ACC112 (cell line): Measurements from ENCODE around the gene IDUA.

Experiments
- H2AFZ ChIP-seq: fragments of 200-600 bp; sonication (generic); one replicate; pipeline ENCODE4 v1.6.0; 2017; ENCODE audit warnings: antibody characterized with exemption, low read length; ENCODE audit not compliant: unreplicated experiment
- H3K27ac ChIP-seq: fragments of 200-600 bp; sonication (generic); 2 replicates; pipeline ENCODE4 v1.5.1; 2014; ENCODE audit warnings: low read depth, mild to moderate bottlenecking, antibody characterized with exemption, low read length, moderate library complexity
- H3K27me3 ChIP-seq: fragments of 200-600 bp; sonication (generic); 2 replicates; pipeline ENCODE4 v1.6.1; 2014; ENCODE audit warnings: mild to moderate bottlenecking, antibody characterized with exemption, low read length, moderate library complexity, mixed read lengths; ENCODE audit not compliant: insufficient read depth
- H3K36me3 ChIP-seq: fragments of 200-600 bp; sonication (generic); 2 replicates; pipeline ENCODE4 v1.6.1; 2016; ENCODE audit warnings: mild to moderate bottlenecking, antibody characterized with exemption, low read length, moderate library complexity, mixed read lengths; ENCODE audit not compliant: insufficient read depth
- H3K4me1 ChIP-seq: fragments of 200-600 bp; sonication (generic); one replicate; pipeline ENCODE4 v1.6.1; 2016; ENCODE audit warnings: low read length, mixed read lengths; ENCODE audit not compliant: insufficient read depth, unreplicated experiment, control insufficient read depth
- H3K4me3 ChIP-seq: fragments of 200-600 bp; sonication (generic); 2 replicates; pipeline ENCODE4 v1.5.1; 2014; ENCODE audit warnings: mild to moderate bottlenecking, low read depth, low read length
- H3K79me2 ChIP-seq: fragments of 200-600 bp; sonication (generic); one replicate; pipeline ENCODE4 v1.6.0; 2016; ENCODE audit warnings: low read length; ENCODE audit not compliant: control insufficient read depth, unreplicated experiment, insufficient read depth

Gene IDUA

GRCh38 chr4:950136-951020, 36.5 kb upstream of the IDUA start:
- H3K79me2 ChIP-seq = no peaks in the 10 kb centered on the region
- H3K27me3 ChIP-seq = no peaks in the 10 kb centered on the region
- H3K4me1 ChIP-seq = no peaks in the 10 kb centered on the region
- no peak overlapping the region for H3K27ac ChIP-seq
- no peak overlapping the region for H3K4me3 ChIP-seq
- no peak overlapping the region for H2AFZ ChIP-seq
- no peaks in the 10 kb centered on the region for H3K36me3 ChIP-seq

- Histone ChIP-seq H3K4me3 (no peak overlapping the region), H3K36me3 (no peaks in the 10 kb centered on the region), H3K4me1 (no peaks in the 10 kb centered on the region), H2AFZ (no peak overlapping the region), H3K79me2 (no peaks in the 10 kb centered on the region), H3K27me3 (no peaks in the 10 kb centered on the region), H3K27ac (no peak overlapping the region)
These were observed 35.7 kb upstream of the IDUA start for GRCh38 chr4:951186-951585.

- Histone ChIP-seq H3K79me2 (no peaks in the 10 kb centered on the region), H3K27me3 (no peaks in the 10 kb centered on the region), H2AFZ (no peak overlapping the region), H3K4me1 (no peaks in the 10 kb centered on the region), H3K27ac (no peak overlapping the region), H3K36me3 (no peaks in the 10 kb centered on the region), H3K4me3 (no peak overlapping the region)
These were observed 35.0 kb upstream of the IDUA start for GRCh38 chr4:951594-952468.

- H3K27me3 ChIP-seq = no peaks in the 10 kb centered on the region
- H2AFZ ChIP-seq = no peak overlapping the region
- H3K79me2 ChIP-seq = no peaks in the 10 kb centered on the region
- H3K36me3 ChIP-seq = no peaks in the 10 kb centered on the region
- H3K4me1 ChIP-seq = no peaks in the 10 kb centered on the region
- H3K4me3 ChIP-seq = no peak overlapping the region
- H3K27ac ChIP-seq = no peak overlapping the region
These were observed 33.8 kb upstream of the IDUA start for GRCh38 chr4:952881-953573.

GRCh38 chr4:953574-953915, 33.3 kb upstream of the IDUA start:
- Histone ChIP-seq H3K79me2 (no peaks in the 10 kb centered on the region), H3K36me3 (no peaks in the 10 kb centered on the region), H3K27ac (no peak overlapping the region), H2AFZ (no peak overlapping the region), H3K4me1 (no peaks in the 10 kb centered on the region), H3K27me3 (no peaks in the 10 kb centered on the region), H3K4me3 (no peak overlapping the region)

- Histone ChIP-seq H3K27me3 (no peaks in the 10 kb centered on the region), H3K4me3 (no peak overlapping the region), H3K36me3 (no peaks in the 10 kb centered on the region), H3K79me2 (no peaks in the 10 kb centered on the region), H2AFZ (no peak overlapping the region), H3K27ac (no peak overlapping the region), H3K4me1 (no peaks in the 10 kb centered on the region)
These were observed 32.4 kb upstream of the IDUA start for GRCh38 chr4:954211-955020.

GRCh38 chr4:955161-955921, 31.5 kb upstream of the IDUA start:
- no peak overlapping the region for H3K4me3 ChIP-seq
- H3K79me2 ChIP-seq = no peaks in the 10 kb centered on the region
- no peak overlapping the region for H3K27ac ChIP-seq
- peaks cover 2% of the 10 kb centered on the region; the same call in 1 of the 2 replicates for H3K36me3 ChIP-seq
- H3K27me3 ChIP-seq = no peaks in the 10 kb centered on the region
- H3K4me1 ChIP-seq = no peaks in the 10 kb centered on the region
- H2AFZ ChIP-seq = no peak overlapping the region

- H2AFZ ChIP-seq = no peak overlapping the region
- H3K36me3 ChIP-seq = peaks cover 2% of the 10 kb centered on the region; the same call in 1 of the 2 replicates
- H3K27me3 ChIP-seq = no peaks in the 10 kb centered on the region
- H3K79me2 ChIP-seq = no peaks in the 10 kb centered on the region
- no peak overlapping the region for H3K4me3 ChIP-seq
- H3K27ac ChIP-seq = no peak overlapping the region
- H3K4me1 ChIP-seq = no peaks in the 10 kb centered on the region
These were observed 30.9 kb upstream of the IDUA start for GRCh38 chr4:955931-956381.

- no peak overlapping the region for H3K27ac ChIP-seq
- H3K4me3 ChIP-seq = no peak overlapping the region
- H3K36me3 ChIP-seq = peaks cover 2% of the 10 kb centered on the region; the same call in 1 of the 2 replicates
- no peaks in the 10 kb centered on the region for H3K4me1 ChIP-seq
- H3K79me2 ChIP-seq = no peaks in the 10 kb centered on the region
- H2AFZ ChIP-seq = no peak overlapping the region
- H3K27me3 ChIP-seq = no peaks in the 10 kb centered on the region
These were observed 30.2 kb upstream of the IDUA start for GRCh38 chr4:956531-957230.
